Keratinocyte (primary cell): ENCODE measurements around the gene USP26.

Experiments used
- CTCF ChIP-seq, 3 experiments: IDR thresholded peaks in 1 of 3; conservative IDR thresholded peaks in 1 of 3; optimal IDR thresholded peaks in 1 of 3; 2 replicates in 2 of 3; 3 replicates in 1 of 3; pipeline versions ENCODE3 to v1.5.1; 2011; ENCODE audit warnings: low read length in 3 of 3, mild to moderate bottlenecking in 3 of 3, moderate library complexity in 2 of 3, control low read depth in 1 of 3, inconsistent platforms in 1 of 3; ENCODE audit not compliant: insufficient read depth in 2 of 3; ENCODE audit errors: extremely low read depth in 1 of 3
- EZH2 ChIP-seq: IDR thresholded peaks from one replicate; pipeline ENCODE4 v1.6.1; 2012; ENCODE audit warnings: inconsistent platforms, mild to moderate bottlenecking, low read length, moderate library complexity

DNA sequence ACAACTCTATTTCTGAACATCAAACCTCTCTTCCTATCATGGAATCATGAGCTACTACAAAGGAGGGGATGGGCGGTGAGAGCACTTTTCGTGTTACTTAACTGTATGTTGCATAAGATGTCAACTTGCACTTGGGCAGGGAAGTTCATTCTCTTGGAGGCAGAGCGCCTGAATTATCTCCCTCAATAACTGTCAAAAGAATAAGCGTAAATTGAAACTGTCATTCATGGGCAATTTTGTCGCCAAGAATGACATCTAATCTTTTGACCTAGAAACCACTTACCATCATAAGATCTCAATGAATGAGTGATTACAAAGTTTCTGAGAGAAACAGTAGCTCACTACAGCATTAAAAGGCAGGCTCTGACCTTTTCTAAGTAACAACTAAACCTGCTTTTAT lies 23.5 kb upstream of the USP26 start:
- no peak for TF ChIP-seq CTCF (optimal IDR thresholded peaks at IDR 0.05 in 1 of 3, IDR thresholded peaks at IDR 0.05 in 1 of 3, conservative IDR thresholded peaks at IDR 0.05 in 1 of 3; ENCODE audit: extremely low read depth in 1 of 3, insufficient read depth in 2 of 3, low read length in 3 of 3)
- TF ChIP-seq EZH2, result no peak
